Measurements from ENCODE around the gene ACP6. TPM values are rescaled to one million over a fixed set of nuclear protein-coding genes. Genes with fewer than 3 reads are reported as not detected.

The ACP6 gene
- total and polyA plus RNA-seq, 10 of the 15 experiments (the other 5 are each of a cell fraction or from before 2014, with no cell fraction given), result 3.1 to 19.7 (median 9.4) TPM

- TF ChIP-seq BHLHE40 (IDR thresholded peaks at IDR 0.05; ENCODE audit: borderline replicate concordance in 1 of 2, low read depth in 2 of 2, low read length in 1 of 2) (no peak), RBBP5 (conservative IDR thresholded peaks at IDR 0.05) (no peak), PBX3 (IDR thresholded peaks at IDR 0.05; ENCODE audit: insufficient replicate concordance, low read depth, low read length) (no peak), CEBPZ (IDR thresholded peaks at IDR 0.05; ENCODE audit: low read depth, low read length) (no peak), SUZ12 (IDR thresholded peaks at IDR 0.05; ENCODE audit: unreplicated experiment) (no peak), YBX1 (IDR thresholded peaks at IDR 0.05) (no peak), RAD51 (IDR thresholded peaks at IDR 0.05) (no peak), CREB1 (IDR thresholded peaks at IDR 0.05; ENCODE audit: low read depth) (no peak), CHD4 (IDR thresholded peaks at IDR 0.05) (no peak), PAX5 (IDR thresholded peaks at IDR 0.05; ENCODE audit: borderline replicate concordance, low read depth, low read length) (no peak), NR2C1 (IDR thresholded peaks at IDR 0.05) (no peak), SMC3 (IDR thresholded peaks at IDR 0.05; ENCODE audit: borderline replicate concordance, low read length) (no peak)
- H3K79me2 ChIP-seq (ENCODE audit: control insufficient read depth, insufficient read depth, low read length), result no peaks in the 10 kb centered on the region
- no peaks in the 10 kb centered on the region for H3K36me3 ChIP-seq (ENCODE audit: control insufficient read depth in 2 of 2, insufficient read depth in 2 of 2, low read length in 1 of 2)
- FAIRE-seq, result no peak
- no TSS peak for BruUV-seq (replicated peaks)
- in situ Hi-C loops (cut with MboI) (no loop called here), intact Hi-C loops (cut with micrococcal nuclease; ENCODE audit: unreplicated experiment) (loop anchor here (5.0 kb wide), 1 partner anchor 356 kb away; no protein-coding TSS in a partner anchor)
- WGBS (ENCODE audit: insufficient coverage, insufficient replicate concordance, low lambda C conversion rate, missing lambda C conversion rate), result 70% methylated on average over 5 of the region's 5 CpGs
- H4K20me1 ChIP-seq (ENCODE audit: control insufficient read depth, insufficient read depth), result no peaks in the 10 kb centered on the region
- H3K9ac ChIP-seq (ENCODE audit: control insufficient read depth, insufficient read depth, low read length), result no peak overlapping the region
- ChIA-PET SMC1A (ENCODE audit: uncharacterized antibody, unreplicated experiment) (interaction anchor here (0.7 to 2.2 kb wide), 3 partner anchors 13 to 23 kb away, joined by 3 to 7 read pairs (median 4); no protein-coding TSS in a partner anchor), CTCF (interaction anchor here (0.8 to 3.2 kb wide), 4 partner anchors 8 to 134 kb away, joined by 3 to 19 read pairs (median 8); no protein-coding TSS in a partner anchor), POLR2A (no interaction called here), RAD21 (ENCODE audit: unreplicated experiment) (no interaction called here)
- peaks cover 3% of the 10 kb centered on the region; the same call in 1 of the 2 replicates for H3K4me1 ChIP-seq (ENCODE audit: control insufficient read depth, insufficient read depth, low read length)
- no peak for ATAC-seq
- no peak overlapping the region for H3K27ac ChIP-seq (ENCODE audit: control insufficient read depth, insufficient read depth)
- H3K4me3 ChIP-seq, result no peak overlapping the region
- DNase-seq (ENCODE audit: low read depth, low spot score), result no peak
- H3K9me3 ChIP-seq (replicated peaks; ENCODE audit: control insufficient read depth, insufficient read depth, low read length), result no peaks in the 10 kb centered on the region
- no peaks in the 10 kb centered on the region for H3K27me3 ChIP-seq (replicated peaks in 1 of 2; ENCODE audit: control insufficient read depth in 2 of 2, insufficient read depth in 2 of 2, low read length in 1 of 2)
- H2AFZ ChIP-seq (ENCODE audit: control insufficient read depth, low read depth, low read length), result no peak overlapping the region
- H3K4me2 ChIP-seq (ENCODE audit: control insufficient read depth, insufficient read depth), result no peak overlapping the region
These were observed 41.9 kb downstream of the ACP6 start for GRCh38 chr1:147628441-147628840.
